HepG2 (cell line): Measurements from ENCODE around the gene FGFR3. TPM values are rescaled to one million over a fixed set of nuclear protein-coding genes. Genes with fewer than 3 reads are reported as not detected.

ENCODE experiments used
- ATF2 ChIP-seq: sonication (generic); formaldehyde crosslinking; IDR thresholded peaks from 2 replicates; pipeline ENCODE4 v1.4.0; 2020; ENCODE audit warnings: missing genetic modification reagents
- CHCHD3 ChIP-seq: sonication (generic); formaldehyde crosslinking; IDR thresholded peaks from 2 replicates; pipeline ENCODE4 v1.8.0; 2022; ENCODE audit warnings: mild to moderate bottlenecking, missing genetic modification reagents, moderate library complexity
- DDIT3 ChIP-seq: sonication (generic); formaldehyde crosslinking; IDR thresholded peaks from 2 replicates; pipeline ENCODE4 v1.4.0; 2020; ENCODE audit warnings: mild to moderate bottlenecking, missing genetic modification reagents
- DPF2 ChIP-seq: sonication (generic); formaldehyde crosslinking; IDR thresholded peaks from 2 replicates; pipeline ENCODE4 v1.4.0; 2020; ENCODE audit warnings: mild to moderate bottlenecking, low read depth, missing genetic modification reagents, borderline replicate concordance
- FOXM1 ChIP-seq: sonication (generic); formaldehyde crosslinking; IDR thresholded peaks from 2 replicates; pipeline ENCODE4 v1.5.0; 2020; ENCODE audit warnings: missing genetic modification reagents
- JUNB ChIP-seq: sonication (generic); formaldehyde crosslinking; IDR thresholded peaks from 2 replicates; pipeline ENCODE4 v1.8.0; 2022; ENCODE audit warnings: missing genetic modification reagents, mild to moderate bottlenecking, borderline replicate concordance
- MXD3 ChIP-seq: IDR thresholded peaks from 2 replicates; pipeline ENCODE4 v1.6.1; 2016; ENCODE audit warnings: mild to moderate bottlenecking, missing biosample characterization, missing genetic modification reagents
- NCOA5 ChIP-seq: sonication (generic); formaldehyde crosslinking; IDR thresholded peaks from 2 replicates; pipeline ENCODE4 v1.4.0; 2020; ENCODE audit warnings: missing genetic modification reagents
- NFAT5 ChIP-seq: sonication (generic); formaldehyde crosslinking; IDR thresholded peaks from 2 replicates; pipeline ENCODE4 v1.4.0; 2020; ENCODE audit warnings: missing genetic modification reagents
- TAF15 ChIP-seq: fragments of 200-400 bp; formaldehyde crosslinking; IDR thresholded peaks from one replicate; pipeline ENCODE4 v1.6.1; 2018; ENCODE audit warnings: mild to moderate bottlenecking, low read depth, low read length; ENCODE audit not compliant: poor library complexity, severe bottlenecking
- ZBTB40 ChIP-seq, 2 experiments: fragments of 450-650 bp in 1 of 2; sonication (generic) in 1 of 2; formaldehyde crosslinking in 1 of 2; IDR thresholded peaks; 2 replicates each; pipeline versions ENCODE4 v1.6.1 to v1.8.0; 2016 to 2022; ENCODE audit warnings: antibody characterized with exemption in 1 of 2, mild to moderate bottlenecking in 1 of 2, missing genetic modification reagents in 1 of 2
- ZNF530 ChIP-seq: sonication (generic); formaldehyde crosslinking; IDR thresholded peaks from 2 replicates; pipeline ENCODE4 v1.5.0; 2020; ENCODE audit warnings: low read depth, mild to moderate bottlenecking, missing genetic modification reagents
- polyA plus RNA-seq, 8 experiments: library from polyadenylated mRNA; depleted of rRNA in 3 of 8; stranded (reverse) in 7 of 8; unstranded in 1 of 8; fragments of >200 nt; fragmentation: Illumina TruSeq in 4 of 8; extraction: Trizol in 4 of 8; gene quantifications; 2 replicates each; pipeline versions ENCODE4 v1.2.1 to v1.2.3, GENCODE V29; 2011 to 2016; ENCODE audit warnings: low read depth in 4 of 8, missing spikeins in 1 of 8, mixed read lengths in 1 of 8; ENCODE audit not compliant: insufficient read depth in 1 of 8
- total RNA-seq, 5 experiments: library from RNA; depleted of rRNA; stranded (reverse); fragments of >200 nt; fragmentation: Illumina TruSeq; extraction: Trizol; gene quantifications; 2 replicates each; pipeline ENCODE4 v1.2.3, GENCODE V29; 2016; ENCODE audit warnings: low read depth in 1 of 5

The FGFR3 gene
- total and polyA plus RNA-seq, 2 of the 13 experiments (the other 11 are each of a cell fraction or from before 2014, with no cell fraction given): 103 to 109 TPM

- no peak for TF ChIP-seq DPF2 (CRISPR knock-in tag)
- no peak for TF ChIP-seq FOXM1 (CRISPR knock-in tag)
- no peak for TF ChIP-seq NCOA5 (CRISPR knock-in tag)
- TF ChIP-seq TAF15: no peak
- no peak for TF ChIP-seq ZBTB40 (IDR thresholded peaks at IDR 0.05)
- no peak for TF ChIP-seq ZBTB40 (CRISPR knock-in tag; IDR thresholded peaks at IDR 0.05)
- no peak for TF ChIP-seq NFAT5 (CRISPR knock-in tag)
- TF ChIP-seq MXD3: no peak
- TF ChIP-seq ZNF530 (CRISPR knock-in tag): no peak
- no peak for TF ChIP-seq ATF2
- no peak for TF ChIP-seq JUNB (CRISPR knock-in tag)
- no peak for TF ChIP-seq CHCHD3 (CRISPR knock-in tag)
- no peak for TF ChIP-seq DDIT3 (CRISPR knock-in tag)
These were observed 4.3 kb downstream of the FGFR3 start (continued) for GRCh38 chr4:1797298-1797860.
